Activated CD8-positive, alpha-beta T cell treated with anti-CD3 and anti-CD28 coated beads for 36 hours (primary cell): ENCODE measurements around the gene SLX9. TPM values are rescaled to one million over a fixed set of nuclear protein-coding genes. Genes with fewer than 3 reads are reported as not detected.

Experiments used
- ATAC-seq: fragments of 200-7000 bp; cut with Tn5 transposase; one replicate; pipeline ENCODE4 v1.10.0; 2021; ENCODE audit warnings: mild to moderate bottlenecking, moderate library complexity
- CTCF ChIA-PET: fragments of 350-600 bp; sonication (Branson Sonifier 250); formaldehyde crosslinking; loops from one replicate; lab custom pipeline; 2021; ENCODE audit warnings: antibody characterized with exemption; lab: Charles Lee
- POLR2A ChIA-PET: fragments of 350-600 bp; sonication (Branson Sonifier 250); formaldehyde crosslinking; loops from one replicate; lab custom pipeline; 2021; ENCODE audit warnings: antibody characterized with exemption; lab: Charles Lee
- DNase-seq: peaks from one replicate; pipeline ENCODE4 v3.0.0-alpha.2; 2020
- H3K27ac Mint-ChIP-seq: one replicate; pipeline ENCODE4 v1.8.0; 2021; ENCODE audit warnings: mild to moderate bottlenecking, mixed read lengths
- H3K27me3 Mint-ChIP-seq: one replicate; pipeline ENCODE4 v1.8.0; 2021; ENCODE audit warnings: mixed read lengths
- H3K36me3 Mint-ChIP-seq: one replicate; pipeline ENCODE4 v1.8.0; 2021; ENCODE audit warnings: low read depth, mixed read lengths
- H3K4me1 Mint-ChIP-seq: one replicate; pipeline ENCODE4 v1.8.0; 2021; ENCODE audit warnings: low read depth, mixed read lengths
- H3K4me3 Mint-ChIP-seq: one replicate; pipeline ENCODE4 v1.8.0; 2021; ENCODE audit warnings: mild to moderate bottlenecking, moderate library complexity, mixed read lengths
- H3K9me3 Mint-ChIP-seq: one replicate; pipeline ENCODE4 v1.8.0; 2021; ENCODE audit warnings: mixed read lengths
- CTCF ChIP-seq: fragments of 200-600 bp; IDR thresholded peaks from one replicate; pipeline ENCODE4 v1.8.0; 2022; ENCODE audit warnings: antibody characterized with exemption, mild to moderate bottlenecking
- intact Hi-C: fragments of 100-400 bp; cut with micrococcal nuclease; formaldehyde crosslinking; loops from one replicate; pipeline ENCODE4 v1.10.0; 2022
- total RNA-seq, 2 experiments: library from RNA; stranded (reverse); gene quantifications; one replicate each; pipeline ENCODE4 v1.2.3, GENCODE V29; 2021

SLX9 gene
- total RNA-seq, 2 experiments from 2014 or later, result 76.0 to 76.5 TPM

GRCh38 chr21:44931501-44932407 lies 8.1 kb upstream of the SLX9 start:
- H3K9me3 Mint-ChIP-seq, result no peaks in the 10 kb centered on the region
- ATAC-seq (no peak), DNase-seq (no peak)
- intact Hi-C loops, result no loop called here
- H3K36me3 Mint-ChIP-seq, result no peaks in the 10 kb centered on the region
- peaks cover 42% of the 10 kb centered on the region for H3K4me1 Mint-ChIP-seq
- H3K4me3 Mint-ChIP-seq, result peak overlapping the region; percentile 78
- TF ChIP-seq CTCF, result no peak
- peak overlapping the region; percentile 84 for H3K27ac Mint-ChIP-seq
- ChIA-PET CTCF (interaction anchor here (0.6 to 8.1 kb wide), 21 partner anchors 12 to 206 kb away, joined by 3 to 83 read pairs (median 4); partner anchors contain the start of genes ITGB2, PTTG1IP and UBE2G2), POLR2A (interaction anchor here (0.8 to 6.1 kb wide), 14 partner anchors 11 to 130 kb away, joined by 3 to 55 read pairs (median 4); partner anchors contain the start of genes ITGB2, PTTG1IP and UBE2G2)
- H3K27me3 Mint-ChIP-seq, result no peaks in the 10 kb centered on the region

GRCh38 chr21:44932408-44933181 lies 7.2 kb upstream of the SLX9 start:
- no peaks in the 10 kb centered on the region for H3K9me3 Mint-ChIP-seq
- ChIA-PET POLR2A (interaction anchor here (0.8 to 6.1 kb wide), 13 partner anchors 12 to 131 kb away, joined by 3 to 55 read pairs (median 5); partner anchors contain the start of genes ITGB2, PTTG1IP and UBE2G2), CTCF (interaction anchor here (0.6 to 8.1 kb wide), 25 partner anchors 9 to 205 kb away, joined by 3 to 83 read pairs (median 4); partner anchors contain the start of genes ITGB2, PTTG1IP and UBE2G2)
- peak; percentile 76 for TF ChIP-seq CTCF
- intact Hi-C loops, result no loop called here
- H3K36me3 Mint-ChIP-seq, result no peaks in the 10 kb centered on the region
- no peaks in the 10 kb centered on the region for H3K27me3 Mint-ChIP-seq
- DNase-seq, result peak; percentile 77
- peak overlapping the region; percentile 78 for H3K4me3 Mint-ChIP-seq
- H3K27ac Mint-ChIP-seq, result peak overlapping the region; percentile 77
- peaks cover 34% of the 10 kb centered on the region for H3K4me1 Mint-ChIP-seq
- peak; percentile 50 for ATAC-seq

- no peaks in the 10 kb centered on the region for H3K27me3 Mint-ChIP-seq
- no peak for DNase-seq
- H3K27ac Mint-ChIP-seq, result no peak overlapping the region
- POLR2A ChIA-PET, result interaction anchor here (0.9 to 6.1 kb wide), 7 partner anchors 13 to 59 kb away, joined by 3 to 55 read pairs (median 7); partner anchors contain the start of gene ITGB2
- ATAC-seq, result no peak
- H3K4me3 Mint-ChIP-seq, result peak overlapping the region; percentile 35
- no peaks in the 10 kb centered on the region for H3K9me3 Mint-ChIP-seq
- intact Hi-C loops, result no loop called here
- TF ChIP-seq CTCF, result no peak
- CTCF ChIA-PET, result interaction anchor here (0.9 to 8.1 kb wide), 11 partner anchors 8 to 205 kb away, joined by 3 to 83 read pairs (median 5); partner anchors contain the start of genes ITGB2, PTTG1IP and UBE2G2
- H3K4me1 Mint-ChIP-seq, result peaks cover 29% of the 10 kb centered on the region
- H3K36me3 Mint-ChIP-seq, result no peaks in the 10 kb centered on the region
Measured at GRCh38 chr21:44933199-44933917, 6.5 kb upstream of the SLX9 start.

- Mint-ChIP-seq H3K27ac (no peak overlapping the region), H3K36me3 (no peaks in the 10 kb centered on the region), H3K4me1 (peaks cover 31% of the 10 kb centered on the region), H3K27me3 (no peaks in the 10 kb centered on the region), H3K4me3 (no peak overlapping the region), H3K9me3 (no peaks in the 10 kb centered on the region)
- ChIA-PET POLR2A (interaction anchor here (0.9 to 6.1 kb wide), 4 partner anchors 9 to 45 kb away, joined by 3 to 55 read pairs (median 8); no protein-coding TSS in a partner anchor), CTCF (interaction anchor here (1.0 to 8.1 kb wide), 10 partner anchors 8 to 204 kb away, joined by 3 to 83 read pairs (median 5); partner anchors contain the start of gene UBE2G2)
- intact Hi-C loops, result no loop called here
- DNase-seq (no peak), ATAC-seq (no peak)
- no peak for TF ChIP-seq CTCF
Measured at GRCh38 chr21:44933918-44934260, 5.9 kb upstream of the SLX9 start.
